ENCODE measurements around the gene GRXCR2.
A peak's percentile ranks its signal among the peaks of the same experiment; 100 is the strongest.

GRXCR2 gene

GRCh38 chr5:145834917-145835847 is 37.6 kb downstream of the GRXCR2 start, which contains the start of gene PRELID2:
Gene PRELID2, minus strand, starts transcription at chr5:145835342. Its CDS starts 91 bp downstream, at chr5:145835251.
- H3K9ac ChIP-seq (ENCODE audit: low read length), result peak within 1 kb of the TSS; percentile 79
- H3K27me3 ChIP-seq (replicated peaks; ENCODE audit: control insufficient read depth, insufficient read depth, low read length), result no peaks in the 10 kb centered on the region
- H3K36me3 ChIP-seq (ENCODE audit: control insufficient read depth, insufficient read depth, low read length, severe bottlenecking), result no peaks in the 10 kb centered on the region
- H3K4me3 ChIP-seq (ENCODE audit: low read length), result peak within 1 kb of the TSS; percentile 93
- H3K9me3 ChIP-seq (ENCODE audit: control insufficient read depth, low read length), result no peaks in the 10 kb centered on the region
- H3K4me1 ChIP-seq (ENCODE audit: control insufficient read depth, insufficient read depth, low read length), result peaks cover 17% of the 10 kb centered on the region
- peak; percentile 97 for DNase-seq (ENCODE audit: low read depth)

- no peaks in the 10 kb centered on the region for H3K36me3 ChIP-seq (ENCODE audit: control insufficient read depth, insufficient read depth, low read length, severe bottlenecking)
- H3K4me3 ChIP-seq (ENCODE audit: low read length), result peak overlapping the region; percentile 93
- no peaks in the 10 kb centered on the region for H3K9me3 ChIP-seq (ENCODE audit: control insufficient read depth, low read length)
- H3K27me3 ChIP-seq (replicated peaks; ENCODE audit: control insufficient read depth, insufficient read depth, low read length), result no peaks in the 10 kb centered on the region
- peaks cover 24% of the 10 kb centered on the region for H3K4me1 ChIP-seq (ENCODE audit: control insufficient read depth, insufficient read depth, low read length)
- no peak for DNase-seq (ENCODE audit: low read depth)
- H3K9ac ChIP-seq (ENCODE audit: low read length), result peak overlapping the region; percentile 79
Observed at GRCh38 chr5:145834554-145834916, 38.3 kb downstream of the GRXCR2 start.

DNA sequence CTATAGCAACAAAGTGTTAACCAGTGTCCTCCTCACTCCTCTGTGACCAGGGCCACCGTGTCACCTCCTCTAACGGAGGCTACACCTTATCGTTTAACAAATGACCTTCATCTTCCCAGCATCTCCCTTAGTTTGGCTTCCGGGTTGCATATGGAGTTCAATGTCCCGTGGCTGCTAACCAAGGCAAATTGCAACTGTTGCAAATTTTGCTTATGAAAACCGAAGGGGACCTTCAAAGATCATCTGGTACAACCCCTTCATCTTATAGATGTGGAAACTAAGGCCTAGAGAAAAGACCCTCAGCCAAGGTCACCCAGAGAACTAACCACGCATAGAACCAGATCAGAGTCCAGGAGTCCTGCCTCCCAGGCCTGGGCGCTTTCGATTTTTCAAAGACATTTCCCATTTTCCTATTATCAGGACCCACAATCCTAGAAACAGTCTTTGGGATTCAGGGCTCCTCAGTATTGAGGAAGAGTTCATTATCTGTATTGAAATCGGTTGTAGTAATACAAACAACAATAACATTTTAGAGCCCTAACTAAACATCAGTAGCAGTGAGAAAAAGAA is 39.1 kb downstream of the GRXCR2 start:
- H3K4me1 ChIP-seq (ENCODE audit: control insufficient read depth, insufficient read depth, low read length), result peaks cover 25% of the 10 kb centered on the region
- H3K36me3 ChIP-seq (ENCODE audit: control insufficient read depth, insufficient read depth, low read length, severe bottlenecking), result no peaks in the 10 kb centered on the region
- H3K4me3 ChIP-seq (ENCODE audit: low read length), result no peak overlapping the region
- H3K9ac ChIP-seq (ENCODE audit: low read length), result no peak overlapping the region
- H3K27me3 ChIP-seq (replicated peaks; ENCODE audit: control insufficient read depth, insufficient read depth, low read length), result no peaks in the 10 kb centered on the region
- H3K9me3 ChIP-seq (ENCODE audit: control insufficient read depth, low read length), result no peaks in the 10 kb centered on the region
- no peak for DNase-seq (ENCODE audit: low read depth)

DNA sequence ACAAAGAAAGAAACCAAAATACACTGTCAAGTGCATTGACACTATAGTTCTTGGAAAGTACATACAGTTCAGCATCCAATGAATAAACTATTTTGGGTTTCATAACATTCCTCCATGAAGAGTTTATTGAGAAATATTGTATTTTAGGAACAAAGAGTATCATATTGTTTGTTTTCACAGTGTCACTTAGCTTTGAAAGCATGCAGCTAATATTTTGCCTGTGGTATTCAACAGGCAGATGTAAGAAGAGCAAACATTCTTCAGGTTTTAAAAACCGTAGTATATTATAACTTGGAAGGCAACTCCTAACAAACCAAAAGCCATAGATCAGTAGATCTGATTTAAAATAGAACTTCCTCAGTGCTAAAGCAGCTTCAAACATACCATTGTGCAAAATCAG is 42.2 kb downstream of the GRXCR2 start:
- no peaks in the 10 kb centered on the region for H3K9me3 ChIP-seq (ENCODE audit: control insufficient read depth, low read length)
- no peak overlapping the region for H3K4me3 ChIP-seq (ENCODE audit: low read length)
- DNase-seq (ENCODE audit: low read depth), result peak; percentile 88
- peaks cover 19% of the 10 kb centered on the region for H3K4me1 ChIP-seq (ENCODE audit: control insufficient read depth, insufficient read depth, low read length)
- H3K36me3 ChIP-seq (ENCODE audit: control insufficient read depth, insufficient read depth, low read length, severe bottlenecking), result no peaks in the 10 kb centered on the region
- H3K27me3 ChIP-seq (replicated peaks; ENCODE audit: control insufficient read depth, insufficient read depth, low read length), result no peaks in the 10 kb centered on the region
- no peak overlapping the region for H3K9ac ChIP-seq (ENCODE audit: low read length)

DNA sequence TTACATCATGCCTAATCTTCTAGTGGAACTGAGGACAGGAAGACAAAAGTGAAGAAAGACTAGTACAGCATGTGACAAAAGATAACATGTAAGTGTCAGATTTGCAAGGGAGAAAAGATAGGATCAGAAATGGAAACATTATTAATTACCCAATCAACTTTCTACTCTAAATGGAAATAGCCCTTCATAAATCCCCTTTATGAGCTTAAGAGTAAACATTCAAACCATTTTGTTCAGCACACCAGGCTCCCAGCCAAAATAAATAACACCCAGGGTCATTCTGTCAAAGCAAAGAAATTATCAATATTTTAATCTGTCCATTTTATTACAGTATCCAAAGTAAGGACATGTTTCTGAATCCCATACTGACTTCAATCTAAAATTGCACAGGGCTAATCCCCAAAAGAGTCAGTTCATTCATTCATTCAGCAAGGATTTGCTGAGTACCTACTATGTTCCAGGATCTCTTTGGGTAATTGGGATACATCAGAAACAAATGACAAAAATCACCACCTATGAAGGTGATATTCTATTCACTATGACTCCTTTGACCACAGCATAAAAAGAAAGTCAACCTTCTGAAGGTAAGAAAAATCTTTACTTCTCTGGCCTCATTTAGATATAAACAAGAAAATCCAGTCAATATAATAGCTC is 43.0 kb downstream of the GRXCR2 start:
- Histone ChIP-seq H3K9me3 (ENCODE audit: control insufficient read depth, low read length) (no peaks in the 10 kb centered on the region), H3K4me1 (ENCODE audit: control insufficient read depth, insufficient read depth, low read length) (peaks cover 17% of the 10 kb centered on the region), H3K9ac (ENCODE audit: low read length) (no peak overlapping the region), H3K4me3 (ENCODE audit: low read length) (no peak overlapping the region), H3K36me3 (ENCODE audit: control insufficient read depth, insufficient read depth, low read length, severe bottlenecking) (no peaks in the 10 kb centered on the region), H3K27me3 (replicated peaks; ENCODE audit: control insufficient read depth, insufficient read depth, low read length) (no peaks in the 10 kb centered on the region)
- DNase-seq (ENCODE audit: low read depth), result no peak

- DNase-seq (ENCODE audit: low read depth), result no peak
- no peaks in the 10 kb centered on the region for H3K9me3 ChIP-seq (ENCODE audit: control insufficient read depth, low read length)
- peaks cover 17% of the 10 kb centered on the region for H3K4me1 ChIP-seq (ENCODE audit: control insufficient read depth, insufficient read depth, low read length)
- no peak overlapping the region for H3K4me3 ChIP-seq (ENCODE audit: low read length)
- no peak overlapping the region for H3K9ac ChIP-seq (ENCODE audit: low read length)
- H3K36me3 ChIP-seq (ENCODE audit: control insufficient read depth, insufficient read depth, low read length, severe bottlenecking), result no peaks in the 10 kb centered on the region
- H3K27me3 ChIP-seq (replicated peaks; ENCODE audit: control insufficient read depth, insufficient read depth, low read length), result no peaks in the 10 kb centered on the region
Observed at GRCh38 chr5:145826895-145827674, 45.7 kb downstream of the GRXCR2 start.

DNA sequence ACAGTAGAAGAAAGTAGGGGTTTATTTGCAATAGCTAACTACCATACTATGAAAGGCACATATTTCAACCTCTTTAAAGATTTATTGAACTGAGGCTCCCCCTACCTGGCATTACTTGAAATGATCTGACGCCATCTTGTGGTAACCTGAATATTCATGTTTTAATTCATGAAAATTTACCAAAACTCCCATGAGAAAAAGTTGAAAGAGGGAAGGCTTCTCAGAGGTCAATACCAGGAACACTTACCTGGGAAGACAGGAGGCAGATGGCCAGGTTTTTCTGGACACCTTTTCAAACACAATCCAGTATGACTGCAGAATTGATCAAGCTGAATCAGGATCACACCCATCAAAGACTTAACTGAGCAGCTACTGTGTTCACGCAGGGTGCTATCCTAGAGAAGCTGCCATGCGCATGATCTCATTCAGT is 47.0 kb downstream of the GRXCR2 start:
- Histone ChIP-seq H3K36me3 (ENCODE audit: control insufficient read depth, insufficient read depth, low read length, severe bottlenecking) (no peaks in the 10 kb centered on the region), H3K4me3 (ENCODE audit: low read length) (no peak overlapping the region), H3K9me3 (ENCODE audit: control insufficient read depth, low read length) (no peaks in the 10 kb centered on the region), H3K27me3 (replicated peaks; ENCODE audit: control insufficient read depth, insufficient read depth, low read length) (no peaks in the 10 kb centered on the region), H3K9ac (ENCODE audit: low read length) (no peak overlapping the region), H3K4me1 (ENCODE audit: control insufficient read depth, insufficient read depth, low read length) (peaks cover 12% of the 10 kb centered on the region)
- DNase-seq (ENCODE audit: low read depth), result peak; percentile 87

DNA sequence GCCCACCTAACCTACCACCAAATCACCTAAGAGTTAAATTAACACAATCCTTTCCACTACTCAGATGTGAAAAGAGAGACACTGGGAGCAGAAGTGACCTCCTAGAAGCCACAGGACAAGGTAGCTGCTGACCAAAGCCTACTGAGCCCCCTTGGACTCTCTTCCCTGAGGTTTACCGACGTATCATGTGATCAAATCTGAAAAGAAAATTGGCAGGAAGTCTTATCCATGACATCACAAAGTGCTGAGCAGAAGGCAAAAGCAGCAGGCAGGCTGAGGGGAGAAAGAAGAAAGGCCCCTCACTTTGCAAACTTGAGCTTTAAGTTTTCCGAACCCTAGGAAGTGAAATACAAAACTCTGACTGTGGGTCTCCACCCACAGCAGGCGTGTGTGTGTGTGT is 48.8 kb downstream of the GRXCR2 start:
- Histone ChIP-seq H3K9me3 (ENCODE audit: control insufficient read depth, low read length) (no peaks in the 10 kb centered on the region), H3K27me3 (replicated peaks; ENCODE audit: control insufficient read depth, insufficient read depth, low read length) (no peaks in the 10 kb centered on the region), H3K4me1 (ENCODE audit: control insufficient read depth, insufficient read depth, low read length) (no peaks in the 10 kb centered on the region), H3K36me3 (ENCODE audit: control insufficient read depth, insufficient read depth, low read length, severe bottlenecking) (no peaks in the 10 kb centered on the region), H3K9ac (ENCODE audit: low read length) (no peak overlapping the region), H3K4me3 (ENCODE audit: low read length) (no peak overlapping the region)
- DNase-seq (ENCODE audit: low read depth), result no peak

DNA sequence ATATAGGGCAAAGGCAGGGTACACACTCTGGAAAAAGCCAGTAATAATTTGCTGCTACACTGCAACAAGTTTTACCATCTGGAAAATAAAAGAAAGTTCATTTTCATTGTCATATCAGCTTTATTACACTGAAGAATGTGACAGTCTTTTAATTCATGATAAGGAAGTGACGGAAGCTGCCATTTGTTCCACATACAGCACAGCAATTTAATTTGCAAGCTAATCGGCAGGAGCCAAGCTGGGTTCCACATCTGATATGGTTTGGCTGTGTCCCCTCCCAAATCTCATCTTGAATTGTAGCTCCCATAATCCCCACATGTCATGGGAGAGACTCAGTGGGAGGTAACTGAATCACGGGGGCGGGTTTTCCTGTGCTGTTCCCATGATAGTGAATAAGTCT is 54.2 kb downstream of the GRXCR2 start:
- no peaks in the 10 kb centered on the region for H3K27me3 ChIP-seq (replicated peaks; ENCODE audit: control insufficient read depth, insufficient read depth, low read length)
- no peaks in the 10 kb centered on the region for H3K4me1 ChIP-seq (ENCODE audit: control insufficient read depth, insufficient read depth, low read length)
- H3K4me3 ChIP-seq (ENCODE audit: low read length), result no peak overlapping the region
- no peak overlapping the region for H3K9ac ChIP-seq (ENCODE audit: low read length)
- DNase-seq (ENCODE audit: low read depth), result no peak
- no peaks in the 10 kb centered on the region for H3K36me3 ChIP-seq (ENCODE audit: control insufficient read depth, insufficient read depth, low read length, severe bottlenecking)
- H3K9me3 ChIP-seq (ENCODE audit: control insufficient read depth, low read length), result no peaks in the 10 kb centered on the region

- H3K27me3 ChIP-seq (replicated peaks; ENCODE audit: control insufficient read depth, insufficient read depth, low read length), result no peaks in the 10 kb centered on the region
- DNase-seq (ENCODE audit: low read depth), result no peak
- no peaks in the 10 kb centered on the region for H3K36me3 ChIP-seq (ENCODE audit: control insufficient read depth, insufficient read depth, low read length, severe bottlenecking)
- no peak overlapping the region for H3K4me3 ChIP-seq (ENCODE audit: low read length)
- H3K9me3 ChIP-seq (ENCODE audit: control insufficient read depth, low read length), result no peaks in the 10 kb centered on the region
- no peaks in the 10 kb centered on the region for H3K4me1 ChIP-seq (ENCODE audit: control insufficient read depth, insufficient read depth, low read length)
- H3K9ac ChIP-seq (ENCODE audit: low read length), result no peak overlapping the region
Observed at GRCh38 chr5:145812877-145813276, 59.9 kb downstream of the GRXCR2 start.

Measured in adipocyte (in vitro differentiated cells).